GM23248 (cell line): Measurements from ENCODE around the gene PDE2A. TPM values are rescaled to one million over a fixed set of nuclear protein-coding genes. Genes with fewer than 3 reads are reported as not detected.
"Not testable (repeated sequence)": the region's sequence is repeated elsewhere in the genome, so short reads cannot be mapped to it uniquely, and the experiment has no call there.

Experiments used
- DNase-seq: peaks from one replicate; pipeline ENCODE4 v3.0.0-alpha.2; 2015
- H2AFZ ChIP-seq: fragments of 200-600 bp; sonication (generic); 2 replicates; pipeline ENCODE4 v1.6.1; 2016; ENCODE audit warnings: antibody characterized with exemption
- H3F3A ChIP-seq: fragments of 200-600 bp; sonication (generic); 2 replicates; pipeline ENCODE4 v1.6.1; 2016; ENCODE audit warnings: mild to moderate bottlenecking, antibody characterized with exemption, mixed run types; ENCODE audit not compliant: insufficient read depth
- H3K27ac ChIP-seq: fragments of 200-600 bp; sonication (generic); 2 replicates; pipeline ENCODE4 v1.5.1; 2016; ENCODE audit warnings: mild to moderate bottlenecking
- H3K27me3 ChIP-seq: fragments of 200-600 bp; sonication (generic); replicated peaks from 2 replicates; pipeline ENCODE4 v1.6.1; 2016; ENCODE audit warnings: mild to moderate bottlenecking; ENCODE audit not compliant: insufficient read depth
- H3K36me3 ChIP-seq: fragments of 200-600 bp; sonication (generic); 2 replicates; pipeline ENCODE4 v1.6.1; 2016; ENCODE audit warnings: low read depth, mild to moderate bottlenecking
- H3K4me1 ChIP-seq: fragments of 200-600 bp; sonication (generic); 2 replicates; pipeline ENCODE4 v1.6.1; 2016; ENCODE audit warnings: mild to moderate bottlenecking; ENCODE audit not compliant: insufficient read depth
- H3K4me2 ChIP-seq: fragments of 200-600 bp; sonication (generic); one replicate; pipeline ENCODE4 v1.6.1; 2016; ENCODE audit warnings: mild to moderate bottlenecking; ENCODE audit not compliant: unreplicated experiment
- H3K4me3 ChIP-seq: fragments of 200-600 bp; sonication (generic); 2 replicates; pipeline ENCODE4 v1.5.1; 2016; ENCODE audit warnings: mild to moderate bottlenecking
- H3K79me2 ChIP-seq: fragments of 200-600 bp; sonication (generic); 2 replicates; pipeline ENCODE4 v1.6.1; 2016; ENCODE audit warnings: mild to moderate bottlenecking; ENCODE audit not compliant: insufficient read depth
- H3K9ac ChIP-seq: fragments of 200-600 bp; sonication (generic); 2 replicates; pipeline ENCODE4 v1.6.1; 2016; ENCODE audit warnings: mild to moderate bottlenecking
- H3K9me2 ChIP-seq: fragments of 200-600 bp; sonication (generic); 2 replicates; pipeline ENCODE4 v1.6.1; 2016; ENCODE audit warnings: mixed run types, mild to moderate bottlenecking, moderate library complexity; ENCODE audit not compliant: insufficient read depth
- H3K9me3 ChIP-seq: fragments of 200-600 bp; sonication (generic); one replicate; pipeline ENCODE4 v1.6.1; 2017; ENCODE audit warnings: low read depth
- H4K20me1 ChIP-seq: fragments of 200-600 bp; sonication (generic); 2 replicates; pipeline ENCODE4 v1.6.0; 2016; ENCODE audit not compliant: insufficient read depth
- EZH2 ChIP-seq: fragments of 200-600 bp; sonication (generic); IDR thresholded peaks from 2 replicates; pipeline ENCODE4 v1.6.1; 2018; ENCODE audit warnings: antibody characterized with exemption, mild to moderate bottlenecking; ENCODE audit not compliant: insufficient read depth, poor library complexity, severe bottlenecking
- EZH2phosphoT487 ChIP-seq: fragments of 200-600 bp; sonication (generic); IDR thresholded peaks from 2 replicates; pipeline ENCODE4 v1.6.1; 2018; ENCODE audit warnings: antibody characterized with exemption, moderate library complexity, mild to moderate bottlenecking, low read depth; ENCODE audit not compliant: insufficient read depth
- WGBS, 2 experiments: methylation state at CpG; one replicate each; pipeline ENCODE4 v1.1.6; 2015 to 2017; ENCODE audit warnings: low lambda C conversion rate in 2 of 2, low coverage in 1 of 2; ENCODE audit errors: missing lambda C conversion rate in 2 of 2; 5-methylcytosine and 5-hydroxymethylcytosine counted together
- in situ Hi-C: fragments of 300-500 bp; cut with MboI; formaldehyde crosslinking; loops from 2 replicates; pipeline ENCODE4 v1.15.0; 2020
- polyA plus RNA-seq: library from polyadenylated mRNA; unstranded; fragments of >200 nt; fragmentation: Nextera tagmentation; extraction: Ambion mirVana; gene quantifications from 2 replicates; pipeline ENCODE4 v1.2.1, GENCODE V29; 2016
- total RNA-seq: library from RNA; depleted of rRNA; stranded (reverse); fragments of >200 nt; shearing (Covaris generic); gene quantifications from 2 replicates; pipeline ENCODE4 v1.2.3, GENCODE V29; 2014

The PDE2A gene
- total and polyA plus RNA-seq, 2 experiments from 2014 or later: 1.0 to 2.3 TPM

- H2AFZ ChIP-seq: no peak overlapping the region
- H3K27ac ChIP-seq: 0 out of 2 replicates have a peak overlapping the region, but pooled peaks have one; percentile 16
- in situ Hi-C loops: no loop called here
These were observed 105.4 kb downstream of the PDE2A start for GRCh38 chr11:72568861-72569260.

DNA sequence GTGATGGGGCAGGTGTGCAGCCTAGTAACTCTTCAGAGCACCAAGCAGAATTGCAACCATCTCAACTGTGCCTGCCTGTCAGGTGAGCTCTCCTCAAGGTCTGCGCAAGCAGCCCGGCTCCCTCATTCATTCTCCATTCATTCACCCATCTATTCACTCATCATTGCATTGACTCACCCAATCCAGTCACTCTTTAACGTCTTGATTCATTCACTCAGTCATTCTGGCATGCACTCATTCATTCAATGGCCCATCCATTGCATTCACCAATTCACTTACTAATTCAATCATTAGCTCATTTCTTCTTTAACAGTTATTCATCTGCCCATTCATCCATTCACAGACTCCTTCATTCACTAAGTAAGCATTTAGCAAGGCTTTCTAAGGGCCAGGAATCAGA, 111.8 kb downstream of the PDE2A start:
- Histone ChIP-seq H3F3A (no peaks in the 10 kb centered on the region), H3K27me3 (no peaks in the 10 kb centered on the region; the same call in 1 of the 2 replicates), H2AFZ (no peak overlapping the region), H3K36me3 (no peaks in the 10 kb centered on the region), H3K27ac (no peak overlapping the region), H3K4me2 (no peak overlapping the region), H3K9me2 (no peaks in the 10 kb centered on the region), H3K4me3 (no peak overlapping the region), H3K79me2 (no peaks in the 10 kb centered on the region), H4K20me1 (no peaks in the 10 kb centered on the region), H3K4me1 (peaks cover 6% of the 10 kb centered on the region; the same call in 1 of the 2 replicates), H3K9me3 (no peaks in the 10 kb centered on the region), H3K9ac (no peak overlapping the region)
- in situ Hi-C loops: no loop called here
- DNase-seq: no peak
- WGBS, 2 experiments: 72 to 74% methylated on average over 3 of the region's 3 CpGs
- no peak for TF ChIP-seq EZH2

More at GRCh38 chr11:72568861-72569260, 105.4 kb downstream of the PDE2A start:
- no peak overlapping the region for H3K4me3 ChIP-seq
- no peaks in the 10 kb centered on the region for H3K9me2 ChIP-seq
- no peak overlapping the region for H3K9ac ChIP-seq
- WGBS, 2 experiments: 79 to 84% methylated on average over 6 of the region's 6 CpGs
- no peaks in the 10 kb centered on the region for H3K9me3 ChIP-seq
- H3F3A ChIP-seq: peaks cover 16% of the 10 kb centered on the region; the same call in 1 of the 2 replicates
- peaks cover 26% of the 10 kb centered on the region for H3K4me1 ChIP-seq
- TF ChIP-seq EZH2 (no peak), EZH2phosphoT487 (no peak)
- no peaks in the 10 kb centered on the region for H3K36me3 ChIP-seq
- H3K27me3 ChIP-seq: no peaks in the 10 kb centered on the region
- no peaks in the 10 kb centered on the region for H4K20me1 ChIP-seq
- H3K4me2 ChIP-seq: no peak overlapping the region
- DNase-seq: peak; percentile 64
- no peaks in the 10 kb centered on the region for H3K79me2 ChIP-seq

GRCh38 chr11:72561856-72562255, 112.4 kb downstream of the PDE2A start:
- Histone ChIP-seq H3K27ac (no peak overlapping the region), H3K27me3 (no peaks in the 10 kb centered on the region; the same call in 1 of the 2 replicates), H3K4me1 (peaks cover 6% of the 10 kb centered on the region; the same call in 1 of the 2 replicates), H3K9me3 (no peaks in the 10 kb centered on the region), H3K9ac (no peak overlapping the region), H3K4me2 (no peak overlapping the region), H2AFZ (no peak overlapping the region), H4K20me1 (no peaks in the 10 kb centered on the region), H3K9me2 (no peaks in the 10 kb centered on the region), H3K79me2 (no peaks in the 10 kb centered on the region), H3F3A (no peaks in the 10 kb centered on the region), H3K36me3 (no peaks in the 10 kb centered on the region), H3K4me3 (no peak overlapping the region)
- in situ Hi-C loops: no loop called here
- 65 to 70% methylated on average over 4 of the region's 4 CpGs for whole genome bisulfite sequencing, 2 experiments
- DNase-seq: no peak
- TF ChIP-seq EZH2 (no peak), EZH2phosphoT487 (no peak)

- not testable (repeated sequence) for DNase-seq
These were observed 113.4 kb downstream of the PDE2A start for GRCh38 chr11:72560864-72561263.

GRCh38 chr11:72556433-72556832, 117.8 kb downstream of the PDE2A start:
- no peaks in the 10 kb centered on the region for H3K79me2 ChIP-seq
- no peak overlapping the region for H3K9ac ChIP-seq
- in situ Hi-C loops: no loop called here
- no peaks in the 10 kb centered on the region for H3K9me3 ChIP-seq
- no peaks in the 10 kb centered on the region for H3F3A ChIP-seq
- no peaks in the 10 kb centered on the region for H3K9me2 ChIP-seq
- H4K20me1 ChIP-seq: no peaks in the 10 kb centered on the region
- TF ChIP-seq EZH2 (no peak), EZH2phosphoT487 (no peak)
- no peaks in the 10 kb centered on the region; the same call in 1 of the 2 replicates for H3K27me3 ChIP-seq
- H2AFZ ChIP-seq: no peak overlapping the region
- no peaks in the 10 kb centered on the region for H3K4me1 ChIP-seq
- H3K36me3 ChIP-seq: no peaks in the 10 kb centered on the region
- no peak overlapping the region for H3K27ac ChIP-seq
- H3K4me3 ChIP-seq: no peak overlapping the region
- WGBS, 2 experiments: 45 to 48% methylated on average over 5 of the region's 5 CpGs
- no peak for DNase-seq
- H3K4me2 ChIP-seq: no peak overlapping the region

More at GRCh38 chr11:72560864-72561263, 113.4 kb downstream of the PDE2A start:
- H3K9me3 ChIP-seq, H3K9ac ChIP-seq, H3K9me2 ChIP-seq, H4K20me1 ChIP-seq, H3K79me2 ChIP-seq, H3K4me3 ChIP-seq, H3F3A ChIP-seq, in situ Hi-C loops, H2AFZ ChIP-seq, H3K36me3 ChIP-seq, H3K27ac ChIP-seq, H3K4me1 ChIP-seq, H3K4me2 ChIP-seq, H3K27me3 ChIP-seq: not testable (repeated sequence)
- WGBS, 2 experiments: 78 to 83% methylated on average over 10 to 15 of the region's 15 CpGs

GRCh38 chr11:72555014-72555522, 119.2 kb downstream of the PDE2A start:
- H3K36me3 ChIP-seq, in situ Hi-C loops, H3F3A ChIP-seq, H3K4me3 ChIP-seq, H4K20me1 ChIP-seq, H3K4me1 ChIP-seq, H3K79me2 ChIP-seq, H3K4me2 ChIP-seq, H3K9me3 ChIP-seq, H3K27ac ChIP-seq, H3K9ac ChIP-seq, H3K9me2 ChIP-seq, DNase-seq, H3K27me3 ChIP-seq, H2AFZ ChIP-seq: not testable (repeated sequence)
- WGBS, 2 experiments: 74 to 79% methylated on average over 3 of the region's 3 CpGs
